Left ventricle myocardium inferior (tissue), 1 donor: ENCODE results near the gene SLC35G6. TPM values are rescaled to one million over a fixed set of nuclear protein-coding genes. Genes with fewer than 3 reads are reported as not detected.
A peak's percentile ranks its signal among the peaks of the same experiment; 100 is the strongest.

Experiments used
- DNase-seq: peaks from one replicate; pipeline ENCODE4 v3.0.0-alpha.2; 2020
- H3K27ac ChIP-seq: fragments of 200-600 bp; replicated peaks from 2 replicates; pipeline ENCODE4 v1.8.0; 2021
- H3K27me3 ChIP-seq: fragments of 200-600 bp; 2 replicates; pipeline ENCODE4 v1.8.0; 2021; ENCODE audit warnings: low read depth
- H3K36me3 ChIP-seq: fragments of 200-600 bp; 2 replicates; pipeline ENCODE4 v1.8.0; 2021
- H3K4me1 ChIP-seq: fragments of 200-600 bp; 2 replicates; pipeline ENCODE4 v1.8.0; 2021
- H3K4me3 ChIP-seq: fragments of 200-600 bp; 2 replicates; pipeline ENCODE4 v1.8.0; 2021; ENCODE audit warnings: mild to moderate bottlenecking, moderate library complexity
- H3K9me3 ChIP-seq: fragments of 200-600 bp; replicated peaks from 2 replicates; pipeline ENCODE4 v1.8.0; 2021
- intact Hi-C: fragments of 100-400 bp; cut with micrococcal nuclease; formaldehyde crosslinking; loops from one replicate; pipeline ENCODE4 v1.11.0; 2022
- total RNA-seq: library from RNA; stranded (reverse); fragmentation: NEBNext Ultra II Directional; extraction: Animal tissue kit (Norgen Biotek cat#: 25700); gene quantifications from one replicate; pipeline ENCODE4 v1.2.1, GENCODE V29; 2021
- TF ChIP-seq, protein P1 (sequence below): fragments of 200-600 bp; IDR thresholded peaks from 2 replicates; pipeline ENCODE4 v1.8.0; 2021; ENCODE audit warnings: antibody characterized with exemption, mild to moderate bottlenecking, borderline replicate concordance
- donor health status: DM: no; HTN: yes; CAD: no; lungs with severe emphysema.

The SLC35G6 gene
- total RNA-seq, 1 donor from 2014 or later: not detected

DNA sequence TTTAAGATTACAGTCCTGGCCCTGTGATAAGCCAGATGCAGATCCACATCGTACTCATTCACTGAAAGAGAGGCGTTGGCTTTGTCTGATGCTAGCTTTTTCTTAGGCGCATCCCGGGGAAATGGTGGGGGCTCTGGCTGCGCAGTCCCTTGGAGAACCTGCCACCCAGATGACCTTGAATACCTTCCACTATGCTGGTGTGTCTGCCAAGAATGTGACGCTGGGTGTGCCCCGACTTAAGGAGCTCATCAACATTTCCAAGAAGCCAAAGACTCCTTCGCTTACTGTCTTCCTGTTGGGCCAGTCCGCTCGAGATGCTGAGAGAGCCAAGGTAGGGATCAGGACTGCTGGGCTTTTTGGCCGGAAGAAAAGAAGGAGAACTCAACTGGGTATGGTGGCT is 26.9 kb downstream of the SLC35G6 start:
- Histone ChIP-seq H3K27ac (peak overlapping the region; percentile 27), H3K27me3 (no peaks in the 10 kb centered on the region), H3K4me1 (no peaks in the 10 kb centered on the region), H3K4me3 (no peak overlapping the region), H3K36me3 (peaks cover 100% of the 10 kb centered on the region), H3K9me3 (no peaks in the 10 kb centered on the region)
- no peak for DNase-seq
- TF ChIP-seq, protein P1, sequence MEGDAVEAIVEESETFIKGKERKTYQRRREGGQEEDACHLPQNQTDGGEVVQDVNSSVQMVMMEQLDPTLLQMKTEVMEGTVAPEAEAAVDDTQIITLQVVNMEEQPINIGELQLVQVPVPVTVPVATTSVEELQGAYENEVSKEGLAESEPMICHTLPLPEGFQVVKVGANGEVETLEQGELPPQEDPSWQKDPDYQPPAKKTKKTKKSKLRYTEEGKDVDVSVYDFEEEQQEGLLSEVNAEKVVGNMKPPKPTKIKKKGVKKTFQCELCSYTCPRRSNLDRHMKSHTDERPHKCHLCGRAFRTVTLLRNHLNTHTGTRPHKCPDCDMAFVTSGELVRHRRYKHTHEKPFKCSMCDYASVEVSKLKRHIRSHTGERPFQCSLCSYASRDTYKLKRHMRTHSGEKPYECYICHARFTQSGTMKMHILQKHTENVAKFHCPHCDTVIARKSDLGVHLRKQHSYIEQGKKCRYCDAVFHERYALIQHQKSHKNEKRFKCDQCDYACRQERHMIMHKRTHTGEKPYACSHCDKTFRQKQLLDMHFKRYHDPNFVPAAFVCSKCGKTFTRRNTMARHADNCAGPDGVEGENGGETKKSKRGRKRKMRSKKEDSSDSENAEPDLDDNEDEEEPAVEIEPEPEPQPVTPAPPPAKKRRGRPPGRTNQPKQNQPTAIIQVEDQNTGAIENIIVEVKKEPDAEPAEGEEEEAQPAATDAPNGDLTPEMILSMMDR: no peak
- intact Hi-C loops: no loop called here

- Histone ChIP-seq H3K36me3 (peaks cover 100% of the 10 kb centered on the region), H3K27ac (no peak overlapping the region), H3K4me3 (no peak overlapping the region), H3K27me3 (no peaks in the 10 kb centered on the region), H3K9me3 (no peaks in the 10 kb centered on the region), H3K4me1 (no peaks in the 10 kb centered on the region)
- no peak for DNase-seq
- intact Hi-C loops: no loop called here
- TF ChIP-seq, protein P1: no peak
These were observed 27.6 kb downstream of the SLC35G6 start for GRCh38 chr17:7508846-7509245.

GRCh38 chr17:7509937-7510336 is 28.7 kb downstream of the SLC35G6 start:
- peaks cover 97% of the 10 kb centered on the region for H3K36me3 ChIP-seq
- H3K4me3 ChIP-seq: no peak overlapping the region
- no peaks in the 10 kb centered on the region for H3K27me3 ChIP-seq
- no peak for DNase-seq
- peaks cover under 1% of the 10 kb centered on the region for H3K4me1 ChIP-seq
- TF ChIP-seq, protein P1: no peak
- H3K9me3 ChIP-seq: no peaks in the 10 kb centered on the region
- no peak overlapping the region for H3K27ac ChIP-seq
- intact Hi-C loops: loop anchor here (10.0 kb wide), 1 partner anchor 55 kb away; the partner anchor contains the start of gene SENP3

GRCh38 chr17:7511108-7511507 is 29.9 kb downstream of the SLC35G6 start:
- Histone ChIP-seq H3K4me1 (peaks cover 3% of the 10 kb centered on the region), H3K9me3 (no peaks in the 10 kb centered on the region), H3K36me3 (peaks cover 85% of the 10 kb centered on the region), H3K27me3 (no peaks in the 10 kb centered on the region), H3K4me3 (no peak overlapping the region), H3K27ac (no peak overlapping the region)
- no peak for DNase-seq
- TF ChIP-seq, protein P1: no peak
- intact Hi-C loops: loop anchor here (10.0 kb wide), 1 partner anchor 54 kb away; the partner anchor contains the start of gene SENP3

- Histone ChIP-seq H3K27ac (no peak overlapping the region), H3K4me3 (no peak overlapping the region), H3K27me3 (no peaks in the 10 kb centered on the region), H3K4me1 (peaks cover 3% of the 10 kb centered on the region), H3K36me3 (peaks cover 75% of the 10 kb centered on the region), H3K9me3 (no peaks in the 10 kb centered on the region)
- DNase-seq: no peak
- TF ChIP-seq, protein P1: no peak
- intact Hi-C loops: loop anchor here (10.0 kb wide), 1 partner anchor 53 kb away; the partner anchor contains the start of gene SENP3
These were observed 30.9 kb downstream of the SLC35G6 start for GRCh38 chr17:7512105-7512504.
